Nephron progenitor cell (in vitro differentiated cells): Measurements from ENCODE around the gene AADAT.

Experiments used
- DNase-seq: peaks from one replicate; pipeline ENCODE4 v3.0.0; 2021
- H3K27ac Mint-ChIP-seq: 2 replicates; pipeline ENCODE4 v1.8.0; 2021; ENCODE audit warnings: mild to moderate bottlenecking, moderate library complexity, mixed read lengths
- H3K27me3 Mint-ChIP-seq: 2 replicates; pipeline ENCODE4 v1.8.0; 2021; ENCODE audit warnings: mild to moderate bottlenecking, low read depth, mixed read lengths; ENCODE audit not compliant: poor library complexity
- H3K36me3 Mint-ChIP-seq: 2 replicates; pipeline ENCODE4 v1.8.0; 2021; ENCODE audit warnings: low read depth, mixed read lengths
- H3K4me1 Mint-ChIP-seq: 2 replicates; pipeline ENCODE4 v1.8.0; 2021; ENCODE audit warnings: mixed read lengths
- H3K4me3 Mint-ChIP-seq: 2 replicates; pipeline ENCODE4 v1.8.0; 2021; ENCODE audit warnings: mild to moderate bottlenecking, moderate library complexity, mixed read lengths
- H3K9me3 Mint-ChIP-seq: 2 replicates; pipeline ENCODE4 v1.8.0; 2021; ENCODE audit warnings: mild to moderate bottlenecking, moderate library complexity, mixed read lengths
- TF ChIP-seq, protein P1 (sequence below): fragments of 200-600 bp; sonication (generic); IDR thresholded peaks from 2 replicates; pipeline ENCODE4 v1.5.0; 2021; ENCODE audit warnings: antibody characterized with exemption

AADAT gene

GRCh38 chr4:170014359-170015011, 75.3 kb downstream of the AADAT start:
- TF ChIP-seq, protein P1, sequence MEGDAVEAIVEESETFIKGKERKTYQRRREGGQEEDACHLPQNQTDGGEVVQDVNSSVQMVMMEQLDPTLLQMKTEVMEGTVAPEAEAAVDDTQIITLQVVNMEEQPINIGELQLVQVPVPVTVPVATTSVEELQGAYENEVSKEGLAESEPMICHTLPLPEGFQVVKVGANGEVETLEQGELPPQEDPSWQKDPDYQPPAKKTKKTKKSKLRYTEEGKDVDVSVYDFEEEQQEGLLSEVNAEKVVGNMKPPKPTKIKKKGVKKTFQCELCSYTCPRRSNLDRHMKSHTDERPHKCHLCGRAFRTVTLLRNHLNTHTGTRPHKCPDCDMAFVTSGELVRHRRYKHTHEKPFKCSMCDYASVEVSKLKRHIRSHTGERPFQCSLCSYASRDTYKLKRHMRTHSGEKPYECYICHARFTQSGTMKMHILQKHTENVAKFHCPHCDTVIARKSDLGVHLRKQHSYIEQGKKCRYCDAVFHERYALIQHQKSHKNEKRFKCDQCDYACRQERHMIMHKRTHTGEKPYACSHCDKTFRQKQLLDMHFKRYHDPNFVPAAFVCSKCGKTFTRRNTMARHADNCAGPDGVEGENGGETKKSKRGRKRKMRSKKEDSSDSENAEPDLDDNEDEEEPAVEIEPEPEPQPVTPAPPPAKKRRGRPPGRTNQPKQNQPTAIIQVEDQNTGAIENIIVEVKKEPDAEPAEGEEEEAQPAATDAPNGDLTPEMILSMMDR: no peak
- H3K4me3 Mint-ChIP-seq: no peak overlapping the region
- DNase-seq: no peak
- no peaks in the 10 kb centered on the region for H3K36me3 Mint-ChIP-seq
- no peak overlapping the region for H3K27ac Mint-ChIP-seq
- H3K27me3 Mint-ChIP-seq: peaks cover 10% of the 10 kb centered on the region
- peaks cover 12% of the 10 kb centered on the region for H3K9me3 Mint-ChIP-seq
- H3K4me1 Mint-ChIP-seq: peaks cover 12% of the 10 kb centered on the region

GRCh38 chr4:170012629-170012958, 77.2 kb downstream of the AADAT start:
- Mint-ChIP-seq H3K27ac (no peak overlapping the region), H3K9me3 (peaks cover 12% of the 10 kb centered on the region), H3K4me3 (no peak overlapping the region), H3K4me1 (peaks cover 12% of the 10 kb centered on the region), H3K27me3 (no peaks in the 10 kb centered on the region), H3K36me3 (no peaks in the 10 kb centered on the region)
- TF ChIP-seq, protein P1: no peak
- no peak for DNase-seq

DNA sequence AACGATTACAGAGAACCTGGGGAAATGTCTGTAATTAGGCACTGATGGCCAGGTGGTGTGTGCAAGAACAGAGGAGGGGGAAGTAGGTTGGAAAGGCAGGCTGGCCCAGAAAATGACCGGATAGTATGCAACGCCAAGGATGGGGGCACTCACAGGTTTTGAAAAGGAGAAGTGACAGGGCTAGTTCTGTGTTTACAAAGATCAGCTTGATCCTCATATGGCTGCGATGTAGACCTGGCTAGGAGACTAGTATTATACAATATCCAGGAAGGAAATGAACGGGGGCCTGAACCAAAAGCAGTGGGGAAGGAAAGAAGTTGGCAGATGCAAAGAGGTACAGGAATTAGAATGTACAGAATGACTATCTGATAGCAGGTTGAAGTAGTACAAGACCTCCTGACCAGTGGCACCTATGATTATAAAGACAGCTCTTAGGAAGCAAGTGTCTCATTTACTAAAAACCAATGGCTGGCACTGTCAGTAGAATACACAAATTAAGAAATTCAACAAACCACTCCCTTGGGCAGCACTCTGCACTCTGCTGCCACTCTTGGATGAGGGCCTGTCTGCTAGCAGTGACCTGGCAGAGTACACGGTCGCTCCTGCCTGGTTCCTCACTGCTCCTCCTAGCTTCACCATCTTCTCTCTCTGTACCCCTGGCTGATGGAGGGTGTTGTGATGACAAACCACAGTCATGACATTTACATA, 77.7 kb downstream of the AADAT start:
- no peaks in the 10 kb centered on the region for H3K27me3 Mint-ChIP-seq
- peaks cover 12% of the 10 kb centered on the region for H3K9me3 Mint-ChIP-seq
- DNase-seq: no peak
- H3K4me1 Mint-ChIP-seq: peaks cover 8% of the 10 kb centered on the region
- TF ChIP-seq, protein P1: no peak
- H3K36me3 Mint-ChIP-seq: no peaks in the 10 kb centered on the region
- H3K4me3 Mint-ChIP-seq: no peak overlapping the region
- H3K27ac Mint-ChIP-seq: no peak overlapping the region
